ENCODE results near the gene MIF4GD.

- TF ChIP-seq CTCF (IDR thresholded peaks at IDR 0.05) (no peak), ZFX (IDR thresholded peaks at IDR 0.05; ENCODE audit: borderline replicate concordance) (no peak)
Observed at GRCh38 chr17:75301502-75302206, 30.6 kb upstream of the MIF4GD start.

Measured in 22Rv1 (cell line).